Superior temporal gyrus (tissue), 1 donor: ENCODE data around the gene TCEAL8.
"Not testable (repeated sequence)": the region's sequence is repeated elsewhere in the genome, so short reads cannot be mapped to it uniquely, and the experiment has no call there.

Experiments
- DNase-seq: peaks from one replicate; pipeline ENCODE4 v3.0.0-alpha.2; 2016; ENCODE audit errors: extremely low spot score

Gene TCEAL8, protein sequence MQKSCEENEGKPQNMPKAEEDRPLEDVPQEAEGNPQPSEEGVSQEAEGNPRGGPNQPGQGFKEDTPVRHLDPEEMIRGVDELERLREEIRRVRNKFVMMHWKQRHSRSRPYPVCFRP

DNA sequence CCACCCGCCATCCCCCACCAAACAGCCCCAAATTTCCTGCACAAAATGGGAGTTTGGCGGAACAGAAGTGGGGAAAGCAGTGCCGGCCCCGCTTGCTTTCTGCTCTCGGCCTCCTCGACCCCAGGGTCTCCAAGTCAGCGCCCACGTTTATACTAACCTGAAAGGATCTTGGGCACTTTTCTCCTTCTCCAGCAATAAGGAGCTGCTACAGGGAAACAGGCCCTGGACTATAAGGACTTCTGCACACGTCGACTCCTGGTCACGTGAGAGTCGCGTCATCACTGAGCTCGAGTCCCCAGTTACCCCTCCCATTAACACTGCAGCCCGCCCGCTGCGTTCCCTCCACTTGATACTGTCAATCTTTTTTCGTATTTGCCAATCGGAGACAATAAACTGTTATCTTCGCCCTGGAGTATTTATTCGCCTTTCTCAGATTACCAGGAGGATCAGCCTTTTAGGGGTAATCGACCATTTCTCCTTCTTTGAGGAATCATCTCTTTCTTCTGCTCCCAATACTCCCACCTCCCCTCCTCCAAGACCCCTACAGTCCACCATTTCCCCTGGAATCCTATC, at the start of gene TCEAL8:
TCEAL8 (minus strand) TSS at position 235 of the 573 bp plus-strand sequence. CDS start 1,176 bp downstream, outside the sequence.
- peak; percentile 92 for DNase-seq

DNA sequence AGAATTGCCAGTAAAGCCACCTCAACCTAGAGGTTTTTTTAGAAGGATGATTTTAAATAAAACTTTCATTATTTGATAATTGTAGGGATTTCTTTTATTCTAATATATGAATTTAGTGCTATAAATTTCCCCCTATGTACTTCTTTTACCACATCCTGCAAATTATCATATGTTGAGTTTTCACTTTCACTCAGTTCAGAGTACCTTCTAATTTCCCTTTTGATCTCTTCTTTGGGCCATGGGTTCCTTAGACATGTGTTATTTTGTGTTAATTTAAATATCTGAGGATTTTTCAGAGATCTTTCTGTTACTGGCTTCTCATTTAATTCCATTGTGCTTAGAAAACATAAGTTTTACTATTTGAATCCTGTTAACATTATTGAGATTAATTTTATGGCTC, 49.8 kb upstream of the TCEAL8 start:
- DNase-seq: no peak

DNA sequence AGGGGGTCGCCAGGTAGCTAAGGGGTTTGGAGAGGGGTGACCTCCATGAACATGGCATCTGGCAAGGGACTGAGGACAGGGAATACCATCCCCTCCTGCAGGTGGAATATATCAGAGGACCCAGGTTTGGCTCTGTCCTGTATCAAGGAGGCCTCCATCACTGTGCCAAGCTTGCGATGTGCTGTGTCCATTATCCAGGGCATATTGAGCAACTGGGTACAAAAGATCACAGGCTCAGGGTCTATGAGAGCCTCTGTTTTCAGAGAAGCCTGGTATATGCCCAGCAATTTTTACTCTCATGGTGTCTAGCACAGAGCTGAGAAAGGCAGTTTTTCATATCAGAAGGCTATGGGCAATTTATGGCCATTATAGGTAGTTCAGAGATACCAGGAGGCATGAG, 38.2 kb upstream of the TCEAL8 start:
- no peak for DNase-seq

DNA sequence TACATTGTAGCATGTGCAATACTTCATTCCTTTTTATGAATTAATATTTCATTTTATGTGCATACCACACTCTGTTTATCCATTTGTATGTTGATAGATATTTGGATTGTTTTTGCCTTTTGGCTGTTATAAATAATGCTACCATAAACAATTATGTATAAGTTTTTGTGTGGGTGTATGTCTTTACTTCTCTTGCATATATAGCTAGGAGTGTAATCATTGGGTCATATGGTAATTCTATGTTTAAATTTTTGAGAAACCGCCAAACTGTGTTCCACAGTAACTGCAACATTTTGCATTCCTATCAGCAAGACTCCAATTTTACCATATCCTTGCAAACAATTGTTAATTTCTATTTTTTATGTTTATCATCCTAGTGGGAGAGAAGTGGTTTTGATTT, 24.7 kb upstream of the TCEAL8 start:
- no peak for DNase-seq

DNA sequence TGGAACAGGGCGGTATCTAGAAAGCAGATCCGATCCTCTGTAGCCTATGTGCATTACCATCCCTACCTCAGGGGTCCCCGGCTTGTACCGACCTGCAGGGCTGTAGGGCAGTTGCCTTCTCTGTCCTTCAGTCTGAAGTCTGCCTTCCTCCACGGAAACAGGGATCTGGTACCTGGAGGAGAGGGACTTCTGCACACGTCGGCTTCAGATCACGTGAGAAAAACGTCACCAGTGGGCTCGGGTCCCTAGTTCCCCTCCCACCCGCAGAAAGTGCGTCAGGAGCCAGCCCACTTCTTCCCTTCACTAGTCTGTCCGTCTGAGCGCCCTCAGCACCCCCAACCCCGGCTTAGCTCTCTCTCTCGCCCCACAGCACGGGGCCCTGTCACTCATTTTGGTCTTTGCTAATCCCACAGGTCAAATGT, 21.6 kb upstream of the TCEAL8 start, which contains the start of gene TCEAL5:
TCEAL5 (minus strand) TSS at position 170 of the 422 bp plus-strand sequence. CDS start 2,187 bp downstream, outside the sequence.
- DNase-seq: peak; percentile 53

DNA sequence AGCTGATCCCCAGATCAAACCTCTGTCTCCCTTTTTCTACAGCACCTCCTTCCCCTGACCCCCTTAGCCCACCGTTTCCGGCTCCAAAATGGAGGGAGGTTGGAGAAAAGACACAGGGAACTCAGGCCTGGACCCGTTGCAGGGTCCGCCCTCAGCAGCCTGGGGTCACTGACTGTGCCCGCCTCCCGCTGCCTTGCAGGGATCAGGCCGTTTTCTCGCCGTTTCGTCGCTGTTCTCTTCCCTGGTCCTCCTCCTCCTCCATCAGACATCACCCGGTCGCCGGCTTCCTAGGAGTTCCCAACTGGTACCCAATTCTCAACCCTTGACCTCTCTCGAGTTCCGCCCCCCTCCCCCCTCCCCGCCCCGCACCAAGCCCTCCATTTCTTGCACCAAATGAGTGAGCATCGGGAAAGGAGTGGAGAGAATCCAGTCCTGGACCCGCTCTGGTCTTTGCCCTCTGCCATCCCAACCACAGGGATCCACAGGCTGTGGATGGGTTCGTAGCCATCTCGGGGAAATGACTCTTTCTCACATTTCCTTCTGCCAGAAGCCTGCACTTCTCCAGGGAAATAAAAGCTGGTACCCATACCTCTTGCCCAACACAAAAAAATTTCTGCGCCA, 21.1 kb upstream of the TCEAL8 start:
- peak; percentile 8 for DNase-seq

DNA sequence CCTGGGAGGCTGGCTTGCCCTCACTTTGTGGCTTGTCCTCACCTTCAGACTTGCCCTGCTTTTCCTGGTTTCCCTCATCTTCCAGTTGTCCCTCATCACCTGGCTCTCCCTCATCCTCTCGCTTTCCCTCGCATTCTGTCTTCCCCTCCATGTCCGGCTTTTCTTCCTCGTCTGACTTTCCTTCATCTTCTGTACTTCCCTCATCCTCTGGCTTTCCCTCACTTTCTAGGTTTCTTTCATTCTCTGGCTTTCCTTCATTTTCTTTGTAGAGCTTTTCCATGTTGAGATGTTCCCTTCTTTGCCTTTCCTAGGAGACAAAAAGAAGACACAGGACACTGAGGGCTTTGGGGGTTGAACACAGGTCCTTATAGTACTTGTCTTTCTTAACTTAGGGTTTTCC, 19.3 kb upstream of the TCEAL8 start:
- no peak for DNase-seq

DNA sequence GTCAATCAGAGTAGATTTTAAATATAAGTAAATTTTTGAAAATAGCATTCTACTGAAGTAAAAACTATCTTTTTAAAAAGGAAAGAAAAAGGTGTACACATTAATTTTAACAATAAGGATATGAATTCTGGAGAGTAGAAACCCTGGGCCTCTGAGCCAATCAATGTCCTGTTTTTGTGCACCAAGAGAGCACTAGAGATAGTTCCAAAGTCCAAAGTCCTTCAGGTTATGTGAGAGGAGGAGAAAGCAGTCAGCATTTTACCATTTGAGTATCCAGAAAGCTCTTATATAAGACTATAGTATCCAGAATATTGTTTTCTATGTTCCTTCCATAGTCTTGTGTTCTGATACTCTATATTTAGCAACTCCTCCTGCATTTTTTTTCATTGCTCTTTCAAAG, 3.3 kb upstream of the TCEAL8 start:
- no peak for DNase-seq

DNA sequence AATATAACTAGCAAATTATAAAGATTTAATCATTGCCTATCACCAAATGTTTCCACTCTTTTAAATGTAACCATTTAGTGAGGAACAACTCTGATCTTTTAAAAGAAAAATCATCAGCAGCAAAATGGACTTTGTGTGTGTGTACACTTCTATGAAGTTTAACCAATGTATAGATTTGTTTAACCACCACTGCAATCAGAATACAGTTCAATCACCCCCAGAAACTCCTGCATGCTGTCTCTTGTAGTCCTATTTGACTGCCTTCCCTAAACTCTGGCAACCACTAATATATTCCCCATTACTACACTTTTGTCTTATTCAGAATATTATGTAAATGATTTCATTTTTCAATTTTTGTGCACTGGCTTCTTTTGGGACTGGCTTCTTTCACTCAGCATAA, 1.7 kb upstream of the TCEAL8 start:
- DNase-seq: no peak

DNA sequence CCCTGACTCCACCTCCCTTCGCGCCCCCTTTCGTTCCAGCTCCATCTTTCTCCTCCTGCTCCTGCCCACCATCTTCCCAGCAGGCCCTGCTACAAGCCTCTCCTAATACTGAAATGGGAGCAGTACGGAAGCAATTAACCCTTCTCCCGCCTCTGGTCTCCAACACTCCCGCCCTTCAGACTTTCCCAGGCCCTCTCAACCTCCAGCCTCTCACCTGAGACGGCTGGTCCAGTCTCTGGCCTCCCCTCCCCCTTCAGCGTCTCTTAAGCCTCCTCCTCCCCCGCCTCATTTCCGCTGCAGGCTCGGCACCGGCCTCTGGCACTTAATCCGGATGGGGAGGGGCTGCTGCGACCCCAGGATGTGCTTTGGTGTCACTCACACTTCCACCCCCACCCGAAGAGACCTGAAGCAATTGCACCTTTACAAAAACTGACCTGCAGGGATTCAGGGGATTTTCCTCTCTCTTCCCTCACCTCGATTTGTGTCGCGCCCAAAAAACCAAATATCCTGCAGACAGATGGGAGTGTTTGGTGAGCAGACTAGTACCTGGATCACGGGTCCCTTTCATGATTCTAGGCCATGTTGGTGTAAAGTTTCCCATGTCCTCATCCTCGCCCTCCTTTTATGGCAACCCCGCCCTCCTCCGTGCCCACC, 657 bp downstream of the TCEAL8 start:
- DNase-seq: peak; percentile 21

DNA sequence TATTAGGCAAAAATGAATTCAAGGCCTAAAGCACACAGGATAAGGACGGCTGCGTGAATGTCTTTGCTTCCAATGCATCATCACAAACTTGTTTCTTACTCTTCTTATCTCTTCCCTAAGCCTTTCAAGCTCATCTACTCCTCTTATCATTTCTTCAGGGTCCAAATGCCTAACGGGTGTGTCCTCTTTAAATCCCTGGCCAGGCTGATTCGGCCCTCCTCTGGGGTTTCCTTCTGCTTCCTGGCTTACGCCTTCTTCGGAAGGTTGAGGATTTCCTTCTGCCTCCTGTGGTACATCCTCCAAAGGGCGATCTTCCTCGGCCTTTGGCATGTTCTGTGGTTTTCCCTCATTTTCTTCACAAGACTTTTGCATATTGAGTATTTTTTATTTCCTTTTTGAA, 1.3 kb downstream of the TCEAL8 start:
- DNase-seq: peak; percentile 7

DNA sequence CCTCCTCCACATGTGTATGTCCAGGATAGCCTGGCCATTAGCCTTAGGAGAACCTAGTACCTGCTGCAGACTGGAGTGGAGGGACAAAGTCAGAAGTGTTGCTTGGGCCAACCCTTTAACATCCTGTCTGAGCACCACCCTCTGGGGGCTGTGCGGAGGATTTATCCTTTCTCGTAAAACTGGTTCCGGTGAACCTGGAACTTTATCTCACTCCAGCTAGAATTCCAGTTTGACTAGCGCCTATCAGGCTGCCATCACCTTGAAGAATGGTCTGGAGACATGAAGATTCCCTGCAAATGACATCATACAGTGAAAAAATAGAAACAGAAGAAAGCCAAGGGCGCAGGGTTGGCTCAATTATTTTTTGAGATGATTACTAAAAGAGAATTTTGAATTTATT, 4.0 kb downstream of the TCEAL8 start:
- no peak for DNase-seq

DNA sequence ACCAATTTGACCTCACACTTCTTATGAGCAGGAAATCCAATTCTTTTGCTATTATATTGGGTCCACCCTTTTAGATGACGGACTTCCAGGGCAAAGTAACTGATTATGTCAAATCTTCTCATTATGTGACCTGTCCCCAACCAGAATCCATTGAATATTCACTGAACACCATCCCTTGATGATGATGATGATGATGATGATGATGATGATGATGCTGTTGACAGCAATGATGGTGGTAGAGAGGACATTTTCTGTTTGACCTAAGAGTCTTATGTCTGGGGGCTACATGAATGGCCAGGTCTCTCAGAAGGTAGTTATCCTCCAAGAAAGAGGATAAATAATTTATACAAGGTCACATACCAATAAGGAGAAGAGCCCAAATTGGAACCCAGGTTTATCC, 5.2 kb downstream of the TCEAL8 start:
- DNase-seq: no peak

DNA sequence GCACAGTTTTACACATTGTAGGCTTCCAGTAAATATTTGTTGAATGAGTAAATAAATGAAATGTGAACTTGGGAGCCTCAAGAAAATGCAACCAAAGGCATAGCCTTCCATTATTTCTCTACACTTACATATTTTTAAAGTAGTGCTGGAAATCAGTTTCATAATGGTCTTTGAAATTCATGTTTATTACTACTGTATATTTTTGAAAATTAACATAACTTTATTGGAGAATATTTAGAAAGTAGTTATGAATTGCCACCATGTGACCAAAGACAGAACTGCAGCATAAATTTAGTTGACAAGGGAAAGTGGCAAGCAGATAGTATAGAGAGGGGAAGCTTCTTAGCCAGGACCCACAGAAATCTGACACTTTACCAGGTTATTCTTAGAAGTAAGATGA, 6.4 kb downstream of the TCEAL8 start:
- DNase-seq: peak; percentile 63

DNA sequence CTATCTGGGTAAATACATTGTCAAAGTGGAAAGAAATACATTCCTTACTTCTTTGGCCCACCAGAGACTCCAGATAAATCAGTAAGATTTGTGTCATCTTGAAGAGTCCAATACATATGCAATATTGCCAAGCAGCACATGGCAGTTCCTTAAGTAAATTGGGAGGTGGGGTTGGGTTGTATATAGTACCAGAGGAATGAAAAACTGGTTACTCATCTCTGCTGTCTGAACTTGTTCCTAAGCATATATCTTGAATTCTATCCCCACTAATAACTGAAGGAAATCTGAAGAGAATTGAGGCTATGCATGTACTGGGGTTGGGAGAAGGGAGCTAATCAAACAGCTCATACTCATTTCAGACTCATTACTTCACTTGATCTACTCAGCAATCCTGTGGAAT, 14.8 kb downstream of the TCEAL8 start:
- no peak for DNase-seq

DNA sequence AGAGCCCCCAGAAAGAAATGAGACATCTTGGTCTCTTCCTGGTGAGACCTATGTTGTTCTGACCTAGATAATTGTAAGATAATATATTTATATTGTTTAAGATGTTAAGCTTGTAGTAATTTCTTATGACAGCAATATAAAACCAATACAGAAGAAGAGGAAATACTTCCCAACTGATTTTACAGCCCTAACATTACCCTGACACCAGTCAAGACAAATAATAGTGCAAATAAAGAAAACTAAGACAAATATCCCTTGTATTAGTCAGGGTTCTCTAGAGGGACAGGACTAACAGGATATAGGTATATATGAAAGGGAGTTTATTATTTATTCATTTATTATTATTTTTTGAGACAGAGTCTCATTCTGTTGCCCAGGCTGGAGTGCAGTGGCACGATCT, 18.7 kb downstream of the TCEAL8 start:
- DNase-seq: no peak

DNA sequence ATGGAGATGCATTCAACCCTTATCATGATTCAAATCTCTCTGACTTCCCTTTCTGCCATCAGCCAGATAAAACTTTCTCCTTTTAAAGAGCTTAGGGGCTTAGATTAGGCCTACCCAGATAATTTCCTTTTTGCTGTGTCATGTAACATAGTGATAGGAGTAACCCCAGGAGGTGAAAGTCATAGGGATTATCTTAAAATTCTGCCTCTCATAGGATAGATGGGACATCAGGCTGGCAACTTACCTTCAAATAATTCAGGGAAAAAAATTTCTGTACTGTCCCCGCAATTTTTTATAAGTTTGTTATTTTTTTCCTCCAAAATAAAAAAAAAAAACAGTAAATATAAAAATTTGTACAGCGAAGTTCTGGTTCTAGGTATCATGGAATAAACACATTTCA, 19.3 kb downstream of the TCEAL8 start:
- DNase-seq: not testable (repeated sequence)

DNA sequence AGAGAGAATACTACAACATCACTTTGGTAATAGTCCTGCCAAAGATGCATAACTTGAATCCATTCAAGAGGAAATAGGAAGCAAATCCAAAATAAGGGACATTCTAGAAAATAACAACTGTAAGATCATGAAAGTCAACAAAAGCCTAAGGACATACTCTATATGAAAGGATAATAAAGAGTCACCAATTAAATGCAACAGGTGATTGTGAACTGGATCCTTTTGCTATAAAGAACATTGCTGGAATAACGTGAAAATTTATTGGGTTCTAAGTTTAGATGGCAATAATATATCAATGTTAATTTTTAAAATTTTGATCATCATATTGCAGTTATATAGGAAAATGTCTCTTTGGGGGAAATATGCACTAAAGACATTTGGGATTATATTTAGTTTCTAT, 20.1 kb downstream of the TCEAL8 start:
- DNase-seq: no peak

DNA sequence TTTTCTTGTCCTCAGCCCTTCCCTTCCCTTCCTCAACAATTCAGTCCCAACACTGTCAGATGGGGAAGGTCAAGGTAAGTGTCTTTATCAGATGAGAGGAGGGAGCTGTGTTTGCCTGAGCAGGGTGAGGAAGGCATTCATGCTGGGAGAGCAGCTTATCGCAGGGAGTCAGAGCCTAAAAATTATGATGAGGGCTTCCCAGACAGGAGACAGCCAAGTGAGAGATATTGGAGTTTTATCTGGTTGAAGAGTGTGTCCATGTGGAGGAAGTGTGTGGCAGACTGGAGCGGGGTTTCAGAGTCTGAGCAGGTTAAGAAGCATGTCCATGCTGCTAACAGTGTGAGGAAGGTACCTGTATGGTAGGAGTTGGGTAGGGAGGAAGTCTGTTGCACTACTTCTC, 21.7 kb downstream of the TCEAL8 start:
- no peak for DNase-seq

DNA sequence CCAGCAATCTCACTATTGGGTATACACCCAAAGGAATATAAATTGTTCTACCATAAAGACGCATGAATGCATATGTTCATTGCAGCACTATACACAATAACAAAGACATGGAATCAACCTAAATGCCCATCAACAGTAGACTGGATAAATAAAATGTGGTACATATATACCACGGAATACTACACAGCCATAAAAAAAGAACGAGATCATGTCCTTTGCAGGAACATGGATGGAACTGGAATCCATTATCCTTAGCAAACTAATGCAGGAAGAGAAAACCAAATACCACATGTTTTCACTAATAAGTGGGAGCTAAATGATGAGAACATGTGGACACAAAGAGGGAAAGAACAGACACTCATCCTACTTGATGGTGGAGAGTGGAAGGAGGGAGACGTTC, 29.0 kb downstream of the TCEAL8 start:
- DNase-seq: not testable (repeated sequence)

DNA sequence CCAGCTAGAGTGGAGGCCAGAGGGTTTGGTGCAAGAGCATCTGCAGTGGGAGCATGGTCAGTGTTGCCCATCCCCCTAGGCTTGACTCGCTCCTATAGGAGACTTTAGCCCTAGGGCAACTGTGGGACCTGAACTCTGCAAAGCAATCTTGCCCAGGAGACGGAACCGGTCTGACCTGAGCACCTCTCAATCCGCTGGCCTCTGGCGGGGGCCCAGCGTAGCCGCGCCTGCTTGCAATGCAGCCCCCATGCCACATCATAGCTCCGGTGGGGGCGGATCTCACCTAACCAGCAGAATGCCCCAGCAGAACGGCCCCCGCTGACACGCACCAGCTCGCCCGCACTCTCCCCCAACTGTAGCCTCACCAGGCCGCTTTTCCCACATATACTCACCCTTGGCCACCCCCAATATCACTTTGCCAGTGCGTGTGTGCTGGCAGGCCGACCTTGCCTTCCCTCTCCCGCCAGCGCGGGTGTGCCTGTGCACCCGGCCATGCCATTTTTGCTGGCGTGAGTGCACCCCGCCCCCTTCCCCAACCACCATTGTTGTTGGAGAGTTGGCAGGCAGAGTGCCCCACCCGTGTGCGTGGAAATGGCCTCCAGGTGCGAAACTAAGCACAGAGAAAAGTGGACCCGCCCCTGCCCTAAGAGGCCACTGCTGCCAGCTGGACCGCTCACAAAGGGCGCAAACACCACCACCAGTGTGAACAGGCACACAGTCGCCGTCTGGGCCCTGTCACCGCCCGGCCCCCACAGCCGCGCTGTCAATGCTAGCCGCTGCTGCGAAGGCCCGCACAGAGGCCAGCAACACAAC, 34.2 kb downstream of the TCEAL8 start:
- no peak for DNase-seq

DNA sequence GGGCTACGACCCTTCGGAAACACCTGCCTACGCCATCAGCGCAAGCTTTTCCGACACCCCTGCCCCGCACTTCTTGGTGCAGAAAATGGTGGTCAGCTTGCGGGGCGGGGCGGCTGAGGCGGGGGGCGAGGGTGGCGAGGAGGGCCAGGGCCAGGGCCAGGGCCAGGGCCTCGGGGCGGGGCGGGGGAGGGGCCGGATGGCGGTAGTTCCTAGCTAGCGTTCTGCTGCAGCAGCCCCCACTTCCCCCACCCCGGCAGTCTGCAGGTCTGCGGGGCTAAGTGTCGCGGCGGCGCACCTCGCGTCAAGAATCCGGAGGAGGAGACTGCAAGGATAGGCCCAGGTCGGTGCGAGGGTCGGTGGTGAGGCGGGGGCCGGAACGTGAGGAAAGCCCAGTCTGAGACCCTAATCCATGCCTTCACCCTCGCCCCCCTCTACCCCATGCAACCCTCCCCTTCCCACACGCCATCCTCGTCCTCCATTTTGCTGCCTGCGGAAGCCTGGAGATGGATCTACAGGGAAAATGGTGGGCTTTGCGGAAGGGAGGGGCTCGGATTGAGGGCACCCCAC, 39.4 kb downstream of the TCEAL8 start:
- DNase-seq: peak; percentile 13
